RPMI8226 (cell line): Measurements from ENCODE around the gene DPP6.

Source experiments
- DNase-seq: peaks from one replicate; pipeline ENCODE4 v3.0.0-alpha.2; 2015

DPP6 gene

DNA sequence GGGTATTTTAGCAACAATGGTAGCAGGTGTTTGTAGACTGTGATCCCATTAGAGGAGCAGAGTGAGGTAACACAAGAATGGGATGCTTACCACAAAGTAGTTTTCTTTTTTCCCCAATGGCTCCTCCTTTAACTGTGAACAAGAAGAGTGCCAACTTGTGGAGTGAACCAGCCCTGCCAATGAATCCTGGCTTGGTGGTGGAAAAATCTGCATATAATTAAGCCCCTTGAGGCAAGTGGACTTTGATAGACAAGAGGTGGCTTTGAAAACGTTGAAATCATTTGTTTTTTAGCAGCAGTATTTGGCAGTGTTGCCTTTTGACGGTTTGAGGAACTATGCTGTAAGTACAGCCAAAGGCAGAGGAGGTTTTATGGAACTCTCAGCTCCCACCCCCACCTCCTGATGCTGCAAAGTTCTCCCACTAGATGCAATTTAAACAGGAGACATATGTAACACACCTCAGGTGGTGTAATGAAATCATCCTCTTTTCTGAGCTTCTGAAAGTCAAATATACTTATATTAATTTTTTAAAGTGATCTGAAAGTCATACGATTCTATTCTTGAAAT is 295.6 kb downstream of the DPP6 start:
- DNase-seq: no peak

DNA sequence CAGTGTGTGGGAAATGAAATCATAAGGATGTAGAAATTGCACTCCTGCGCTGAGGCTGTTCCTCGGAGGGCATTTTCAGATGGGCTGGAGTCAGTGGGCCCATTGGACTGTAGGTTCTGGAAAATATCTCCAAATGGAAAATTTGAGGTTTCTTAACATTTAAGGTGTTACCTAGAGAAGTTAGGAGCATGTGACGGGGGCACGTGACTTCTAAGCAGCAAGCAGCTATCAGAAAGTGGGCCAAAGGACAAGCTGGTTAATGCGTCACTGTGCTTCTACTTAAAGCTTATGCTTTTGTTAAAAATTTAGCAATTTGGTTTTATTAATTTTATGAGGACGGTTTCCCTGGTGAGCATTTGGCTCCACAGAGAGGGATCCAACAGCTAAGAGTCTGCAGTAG is 298.7 kb downstream of the DPP6 start:
- no peak for DNase-seq

DNA sequence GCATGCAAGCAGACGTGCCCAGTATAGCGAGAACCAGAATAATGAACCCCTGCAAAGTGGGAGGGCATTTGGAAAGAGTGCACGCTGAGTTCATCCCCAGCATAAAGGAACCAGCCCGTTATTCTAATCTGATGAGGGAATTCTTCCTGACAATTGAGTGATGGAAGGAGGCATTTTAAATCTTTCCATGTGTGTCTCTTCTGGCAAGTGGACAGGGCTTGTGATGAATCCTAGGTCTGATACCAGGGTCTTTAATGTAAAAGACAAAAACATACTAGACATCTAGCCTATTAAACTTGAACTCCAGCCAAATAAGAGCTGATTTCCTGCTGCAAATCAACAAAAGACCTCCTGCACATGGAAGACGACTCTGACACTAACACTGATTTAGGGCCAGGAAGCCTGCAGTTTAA is 301.2 kb downstream of the DPP6 start:
- DNase-seq: no peak

DNA sequence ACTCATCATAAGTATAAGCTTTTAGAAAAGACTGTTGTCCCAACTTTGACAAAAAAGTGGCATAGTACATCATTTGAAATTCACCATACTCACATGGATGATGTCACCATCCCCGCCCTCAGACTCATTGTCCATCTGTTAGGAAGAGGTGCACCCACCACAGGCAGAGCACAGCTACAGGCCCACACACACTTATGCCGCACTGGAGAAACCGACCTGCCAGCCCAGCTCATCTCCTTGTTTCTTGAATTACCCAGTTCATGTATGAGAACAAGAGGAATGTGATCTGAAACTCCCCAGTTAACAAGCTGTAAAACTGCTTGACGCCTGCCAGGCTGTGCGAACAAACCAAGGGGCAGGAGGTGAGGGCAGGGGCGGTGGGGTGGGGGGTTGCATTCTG is 312.0 kb downstream of the DPP6 start:
- no peak for DNase-seq

DNA sequence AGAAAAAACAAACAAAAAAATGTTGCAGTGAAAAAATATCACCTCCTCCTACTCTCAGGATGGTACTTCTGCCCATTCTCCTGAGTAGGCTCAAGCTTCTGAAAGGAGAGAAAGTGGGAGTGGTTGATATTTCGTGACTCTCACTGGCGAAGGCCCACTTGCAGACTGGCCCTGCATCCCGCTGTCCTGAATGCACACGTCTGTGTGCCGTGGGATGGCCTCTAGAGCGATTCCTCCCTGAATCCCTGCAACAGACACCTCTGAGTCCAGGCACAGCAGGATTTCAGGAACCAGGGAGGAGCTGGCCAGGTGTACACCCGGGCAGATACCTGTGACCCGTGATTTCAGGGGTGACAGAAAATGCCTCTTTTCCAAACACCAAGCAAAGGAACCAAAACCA is 319.2 kb downstream of the DPP6 start:
- no peak for DNase-seq

DNA sequence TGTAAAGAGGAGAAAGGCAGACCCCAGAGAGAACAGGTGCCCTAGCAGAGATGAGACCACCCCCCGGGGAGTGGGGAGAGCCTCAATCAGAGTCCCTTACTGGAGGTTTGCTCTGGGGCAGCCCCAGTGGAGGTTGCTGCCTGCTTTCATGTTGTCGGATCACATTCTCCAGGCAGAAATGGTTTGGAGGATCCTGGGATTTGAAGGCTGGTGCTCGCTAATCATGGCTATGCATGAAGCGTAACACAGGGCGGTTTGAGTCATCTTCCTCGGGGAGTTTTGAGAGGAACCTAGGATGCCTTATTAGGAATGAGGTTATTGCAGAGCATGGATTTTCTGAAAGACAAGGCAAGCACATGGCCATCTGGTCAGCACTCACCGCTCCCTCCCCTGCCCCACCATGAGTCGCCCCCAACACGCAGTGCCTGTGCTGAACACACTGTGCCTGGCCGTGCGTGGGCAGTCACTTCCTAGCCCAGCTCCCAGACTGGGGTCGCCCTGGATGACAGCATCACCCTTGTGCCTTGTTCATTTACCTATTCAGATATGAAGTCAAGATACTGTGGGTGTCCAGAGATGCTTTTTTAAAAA is 319.9 kb downstream of the DPP6 start:
- no peak for DNase-seq

DNA sequence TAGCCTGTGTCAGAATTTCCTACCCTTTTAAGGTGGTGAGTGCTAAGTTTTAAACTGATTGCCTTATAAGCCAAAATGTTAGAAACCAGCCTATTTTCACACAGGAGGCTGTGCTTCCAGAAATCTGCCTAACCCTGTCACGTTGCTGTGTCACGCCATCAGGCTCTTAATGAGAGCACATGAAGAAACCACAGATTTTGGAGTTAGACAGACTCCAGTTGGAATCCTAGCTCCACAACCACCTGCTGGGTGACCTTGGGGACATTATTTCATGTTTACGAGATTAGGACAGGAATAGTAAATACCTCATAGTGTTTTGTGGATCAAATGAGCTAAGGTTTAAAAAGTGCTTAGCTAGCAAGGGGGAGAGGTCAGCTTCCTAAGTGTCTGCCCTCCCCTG is 321.8 kb downstream of the DPP6 start:
- DNase-seq: no peak

DNA sequence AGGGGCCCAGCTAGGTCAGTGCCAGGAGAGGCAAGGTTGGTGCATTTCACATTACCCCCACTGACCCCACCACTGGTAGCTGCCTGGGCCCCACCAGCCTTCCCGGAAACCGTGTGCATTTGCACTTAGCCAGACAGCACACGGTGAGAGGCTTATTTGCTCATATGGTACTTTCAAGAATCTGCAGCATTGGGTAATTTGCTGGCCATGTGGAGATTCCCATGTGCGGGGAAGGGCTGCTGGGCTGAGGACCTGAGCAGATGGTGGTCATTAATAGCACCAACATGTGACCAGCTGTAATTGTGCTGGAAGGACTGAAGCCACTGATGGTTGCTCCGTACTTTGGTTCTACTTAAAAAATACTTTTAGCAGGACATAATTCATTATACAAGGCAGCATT is 323.8 kb downstream of the DPP6 start:
- no peak for DNase-seq

DNA sequence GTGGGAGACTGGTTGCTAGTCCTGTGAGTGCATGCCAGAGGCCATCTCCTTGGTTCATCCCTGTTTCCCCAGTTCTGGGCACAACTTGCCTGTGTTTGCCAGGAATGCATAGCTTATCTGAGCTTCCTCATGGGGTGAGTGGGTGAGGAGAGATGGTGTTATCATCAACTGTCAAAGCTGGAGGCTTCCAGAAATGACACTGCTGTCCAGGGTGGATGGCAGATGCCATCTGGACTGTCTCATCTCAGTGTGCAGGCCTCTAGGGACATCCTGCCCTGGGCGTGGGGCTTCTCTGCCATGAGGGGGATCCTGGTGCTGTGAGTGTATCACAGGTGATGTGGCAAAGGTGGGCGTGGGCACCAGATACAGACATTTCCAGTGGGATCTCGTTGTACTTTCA is 328.6 kb downstream of the DPP6 start:
- no peak for DNase-seq

DNA sequence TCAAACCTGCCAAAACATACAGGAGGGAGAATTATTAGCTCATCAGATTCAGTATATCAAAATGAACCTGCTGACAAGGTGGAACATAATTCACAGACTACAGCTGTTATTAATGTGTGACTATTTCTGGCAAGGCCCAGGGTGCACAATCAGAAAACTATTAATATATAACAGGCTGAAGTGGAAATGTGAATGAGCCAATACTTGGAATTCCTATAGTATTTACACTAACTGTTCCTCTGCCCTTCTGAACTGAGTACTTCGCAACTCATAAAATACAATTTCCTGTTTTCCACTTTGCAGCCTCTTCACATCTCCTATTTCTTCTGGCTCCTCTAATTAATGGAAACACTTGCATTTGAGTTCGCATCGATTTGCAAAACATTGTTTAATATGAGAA is 330.8 kb downstream of the DPP6 start:
- DNase-seq: no peak

DNA sequence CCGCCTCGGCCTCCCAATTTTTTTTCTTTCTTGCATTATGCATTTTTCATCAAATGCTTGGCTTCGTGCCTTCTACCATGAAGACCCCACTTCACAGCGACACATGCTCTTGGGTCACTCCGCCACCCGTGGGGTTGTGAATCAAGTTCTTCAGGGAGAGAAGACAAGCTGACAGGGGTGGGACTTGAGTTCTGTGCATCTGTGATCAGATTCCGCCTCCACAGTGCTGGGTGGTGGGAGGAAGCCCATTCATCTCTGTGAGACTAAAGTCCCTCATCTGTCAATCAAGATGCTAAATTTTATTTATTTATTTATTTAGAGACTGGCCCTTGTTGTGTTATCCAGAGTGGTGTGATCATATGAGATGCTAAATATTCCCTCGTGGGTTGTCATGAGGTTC is 333.0 kb downstream of the DPP6 start:
- DNase-seq: no peak

DNA sequence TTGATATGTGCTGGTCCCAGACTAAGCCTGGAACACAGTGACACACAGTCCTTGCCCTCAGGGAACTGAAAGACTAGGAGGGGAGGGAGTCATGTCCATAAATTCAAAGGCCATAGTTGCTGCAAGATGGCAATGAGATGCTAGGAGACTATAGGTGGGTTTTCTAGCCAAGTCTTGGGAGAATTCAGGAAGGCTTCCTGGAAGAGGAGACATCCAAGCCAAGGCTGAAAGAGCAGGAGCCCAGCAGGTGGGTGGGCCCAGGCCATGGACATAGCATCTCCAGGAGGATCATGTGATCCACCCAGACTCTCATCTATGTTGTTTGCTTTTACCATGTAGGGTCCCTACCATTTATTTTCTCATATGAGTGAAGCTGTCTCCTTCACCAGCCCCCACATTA is 335.1 kb downstream of the DPP6 start:
- no peak for DNase-seq

DNA sequence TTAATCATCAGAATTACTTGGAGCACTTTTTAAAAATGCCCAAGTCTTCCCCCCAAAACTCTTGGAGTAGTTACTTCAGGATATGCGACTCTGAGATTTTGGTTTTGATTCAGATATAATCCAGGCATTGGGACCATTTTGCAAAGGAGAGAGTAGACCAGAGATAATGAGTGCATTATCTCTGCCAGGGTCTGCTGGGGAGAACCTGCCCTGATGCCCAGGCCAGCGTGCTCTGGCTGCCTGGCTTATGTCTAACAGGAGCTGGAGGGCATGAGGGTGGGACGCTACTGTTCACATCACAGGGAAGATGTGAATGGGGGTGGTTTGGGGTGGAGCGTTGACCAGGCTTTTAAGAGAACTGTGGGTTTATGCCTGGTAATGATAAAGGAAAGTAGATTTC is 336.2 kb downstream of the DPP6 start:
- no peak for DNase-seq

DNA sequence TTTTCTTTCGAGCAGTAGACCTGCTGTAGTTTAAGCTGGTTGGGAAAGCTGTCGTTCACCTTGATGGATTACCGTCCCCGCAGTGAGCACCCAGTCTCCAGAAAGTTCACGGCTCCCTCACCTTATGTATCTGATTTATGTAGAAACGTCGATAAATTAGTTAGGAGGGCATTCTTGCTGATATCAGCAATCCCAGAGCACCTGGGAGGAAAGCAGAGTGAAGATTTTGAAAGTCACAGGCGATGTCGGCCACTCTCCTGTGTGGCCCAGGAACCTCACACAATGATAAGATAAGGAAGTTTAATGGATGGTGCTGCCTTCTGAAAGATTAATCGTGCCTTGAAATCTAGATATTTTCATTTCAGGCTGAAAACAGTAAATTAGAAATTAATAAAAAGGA is 336.8 kb downstream of the DPP6 start:
- DNase-seq: no peak

DNA sequence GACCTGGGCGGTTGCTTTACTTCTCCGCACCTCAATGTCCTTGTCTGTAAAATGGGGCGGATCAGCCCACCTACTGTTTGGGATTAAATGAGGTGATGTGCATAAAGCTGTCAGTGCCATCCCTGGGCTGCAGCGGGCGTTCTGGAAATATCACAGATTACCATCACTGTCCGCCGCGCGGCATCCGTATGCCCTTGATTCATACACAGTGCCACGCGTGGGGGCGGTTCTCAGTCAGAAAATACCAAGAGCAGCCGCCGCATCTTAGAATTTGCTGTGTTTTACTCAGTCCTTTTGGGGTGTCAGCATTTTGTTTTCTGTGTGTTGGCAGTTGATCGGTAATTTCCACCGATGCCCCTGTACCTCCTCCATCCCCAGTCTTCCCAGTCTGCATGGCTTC is 338.8 kb downstream of the DPP6 start:
- no peak for DNase-seq

DNA sequence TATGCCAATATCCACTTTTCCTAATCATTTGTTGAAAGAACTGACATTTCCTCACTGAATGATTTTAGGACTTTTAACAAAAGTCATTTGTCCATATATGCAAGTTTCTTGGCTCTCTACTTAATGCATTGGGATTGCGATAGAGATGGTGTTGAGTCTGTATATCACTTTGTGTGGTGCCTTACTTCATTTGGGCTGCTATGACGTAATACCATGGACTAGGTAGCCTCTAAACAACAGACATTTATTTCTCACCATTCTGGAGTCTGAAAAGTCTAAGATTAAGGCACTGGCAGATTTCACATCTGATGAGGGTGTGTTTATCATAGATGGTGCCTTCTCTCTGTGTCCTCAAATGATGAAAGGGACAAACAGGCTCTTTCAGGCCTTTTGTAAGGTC is 342.6 kb downstream of the DPP6 start:
- no peak for DNase-seq

DNA sequence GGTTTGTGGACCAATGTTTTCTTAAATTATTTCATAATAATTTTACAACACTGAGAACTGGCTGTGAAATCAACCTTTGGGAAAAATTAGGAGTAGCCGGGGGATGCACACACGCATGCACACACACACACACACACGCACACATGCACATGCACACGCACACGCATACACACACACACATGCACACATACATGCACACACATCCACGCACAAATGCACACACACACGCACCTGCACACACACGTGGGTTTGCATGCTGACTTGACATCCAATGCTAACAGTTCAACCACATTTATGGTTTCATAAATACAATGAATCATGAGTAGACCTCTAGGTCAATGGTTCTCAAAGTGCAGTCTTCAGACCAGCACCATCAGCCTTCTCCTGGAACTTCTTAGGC is 354.1 kb downstream of the DPP6 start:
- no peak for DNase-seq

DNA sequence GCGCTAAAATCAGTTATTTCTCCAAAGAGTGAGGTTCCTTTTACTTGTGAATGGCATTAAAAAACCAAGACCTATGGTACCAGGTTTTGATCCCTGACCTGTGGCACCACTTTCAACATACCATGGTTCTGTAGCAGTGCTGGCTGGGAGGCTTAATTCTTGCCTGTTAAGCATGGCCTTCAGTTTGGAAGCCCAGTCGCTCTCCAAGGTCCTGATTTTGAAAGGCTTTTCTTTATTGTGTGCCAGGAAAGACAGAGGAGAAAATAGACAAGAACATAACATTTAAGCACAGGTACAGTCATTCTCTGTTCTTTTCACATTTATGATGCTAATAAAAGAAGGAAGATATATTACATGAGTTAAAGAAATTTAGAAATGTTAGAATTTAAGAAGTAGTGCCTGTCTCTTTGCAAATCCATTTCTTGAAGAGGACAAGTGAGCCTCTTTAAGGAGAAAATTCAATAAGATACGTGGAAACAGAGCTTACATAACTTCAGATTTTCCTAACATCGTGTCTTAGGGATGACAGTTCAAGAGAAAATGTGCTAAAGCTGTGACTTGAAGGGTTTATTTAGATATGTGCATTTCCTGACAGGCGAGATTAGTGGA is 357.6 kb downstream of the DPP6 start:
- peak; percentile 71 for DNase-seq

DNA sequence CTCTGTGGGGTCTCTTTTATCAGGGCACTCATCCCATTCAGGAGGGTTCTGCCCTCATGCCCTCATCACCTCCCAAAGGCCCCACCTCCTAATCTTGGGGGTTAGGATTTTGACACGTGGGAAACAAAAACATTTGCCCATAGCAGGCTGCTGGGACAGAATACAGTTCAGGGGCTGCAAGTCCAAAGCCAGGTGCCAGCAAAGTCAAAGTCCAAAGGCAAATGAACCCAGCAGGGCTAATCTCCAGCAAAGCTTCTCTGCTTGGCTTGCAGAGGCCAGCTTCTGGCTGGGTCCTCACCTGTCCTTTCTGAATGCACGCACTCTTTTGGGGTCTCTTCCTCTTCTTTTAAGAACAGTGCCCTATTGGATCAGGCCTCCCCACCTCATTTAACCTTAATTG is 359.9 kb downstream of the DPP6 start:
- DNase-seq: no peak

DNA sequence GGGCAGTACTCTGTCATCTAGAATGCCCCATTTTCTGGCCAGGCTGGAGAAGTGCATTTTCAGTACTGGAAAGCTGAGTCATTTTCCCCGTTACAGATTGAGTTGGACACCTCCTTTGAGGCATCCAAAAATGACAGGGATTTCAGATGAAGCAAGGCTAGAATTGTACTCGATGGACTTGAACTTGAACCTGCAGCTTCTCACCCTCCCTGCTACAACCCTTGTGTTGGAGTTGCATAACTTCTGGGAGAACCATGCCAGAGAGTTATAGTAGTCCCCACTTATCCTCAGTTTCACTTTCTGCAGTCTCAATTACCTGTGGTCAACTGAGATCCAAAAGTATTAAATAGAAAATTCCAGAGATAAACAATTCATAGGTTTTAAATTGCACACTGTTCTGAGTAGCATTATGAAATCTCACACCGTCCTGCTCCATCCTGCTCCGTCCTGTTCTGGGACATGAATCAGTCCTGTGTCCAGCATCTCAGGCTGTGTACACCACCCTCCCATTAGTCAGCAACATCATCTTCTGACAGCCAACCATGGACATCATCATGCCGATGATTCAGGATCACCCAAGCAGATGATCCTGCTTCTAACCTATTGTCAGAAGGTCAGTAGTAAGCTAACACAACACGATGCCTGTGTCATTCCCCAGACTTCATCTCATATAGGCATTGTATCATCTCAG is 363.7 kb downstream of the DPP6 start:
- no peak for DNase-seq

DNA sequence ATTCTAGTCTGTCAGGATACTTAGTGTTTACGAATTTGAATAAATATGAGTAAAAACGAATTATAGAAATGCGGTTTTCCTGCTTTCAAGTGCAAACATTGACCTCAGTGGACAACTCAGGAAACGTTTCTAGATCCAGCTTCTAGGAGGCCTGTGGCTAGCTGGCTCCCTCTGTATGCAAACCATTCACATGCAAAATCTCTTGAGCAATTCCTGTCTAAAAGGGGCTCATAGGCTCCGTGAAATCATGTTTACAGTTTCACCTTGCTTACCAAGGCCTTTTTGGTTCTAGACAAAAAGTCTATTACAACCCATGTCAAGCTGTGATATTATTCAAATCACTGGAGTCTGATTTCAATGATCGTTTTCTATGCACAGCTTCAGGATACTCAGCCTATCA is 364.5 kb downstream of the DPP6 start:
- no peak for DNase-seq

DNA sequence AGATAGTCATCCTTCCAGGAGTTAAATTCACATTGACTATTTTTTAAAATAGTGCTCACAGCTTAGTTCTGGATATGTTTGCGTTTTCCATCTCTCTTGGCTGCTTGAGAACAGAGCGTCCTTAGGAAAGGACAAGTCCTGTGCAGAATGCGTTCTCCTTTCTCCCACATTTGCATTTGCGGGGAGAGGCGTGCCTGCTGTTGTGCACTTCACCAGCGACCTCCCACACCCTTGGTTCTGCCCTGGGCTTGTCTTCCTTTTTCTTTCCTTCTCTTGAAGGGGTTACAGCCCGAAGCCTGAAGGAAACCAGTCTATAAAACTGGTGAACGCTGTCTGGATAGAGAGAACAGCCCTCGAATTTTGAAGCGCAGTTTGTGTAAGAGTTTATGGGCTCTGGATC is 367.1 kb downstream of the DPP6 start:
- no peak for DNase-seq

DNA sequence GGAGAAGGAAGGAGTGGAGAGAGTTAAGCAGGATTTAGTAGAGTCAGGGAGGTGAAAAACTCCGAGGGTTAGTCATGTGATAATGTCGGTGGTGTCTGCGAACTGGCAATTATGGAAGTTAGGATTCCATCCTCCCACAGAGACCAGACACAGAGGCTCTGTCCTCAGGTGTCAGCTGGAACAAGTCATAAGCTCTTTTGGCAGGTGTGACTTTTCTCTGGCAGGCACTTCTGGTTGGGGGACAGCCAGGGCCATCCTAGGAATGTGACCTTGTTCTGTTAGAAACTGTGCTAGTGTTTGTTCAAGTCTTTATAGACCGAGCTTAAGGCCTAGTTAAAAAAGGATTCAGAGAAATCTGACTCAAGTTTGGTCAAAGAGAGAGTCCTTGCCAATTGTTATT is 371.0 kb downstream of the DPP6 start:
- DNase-seq: peak; percentile 21

DNA sequence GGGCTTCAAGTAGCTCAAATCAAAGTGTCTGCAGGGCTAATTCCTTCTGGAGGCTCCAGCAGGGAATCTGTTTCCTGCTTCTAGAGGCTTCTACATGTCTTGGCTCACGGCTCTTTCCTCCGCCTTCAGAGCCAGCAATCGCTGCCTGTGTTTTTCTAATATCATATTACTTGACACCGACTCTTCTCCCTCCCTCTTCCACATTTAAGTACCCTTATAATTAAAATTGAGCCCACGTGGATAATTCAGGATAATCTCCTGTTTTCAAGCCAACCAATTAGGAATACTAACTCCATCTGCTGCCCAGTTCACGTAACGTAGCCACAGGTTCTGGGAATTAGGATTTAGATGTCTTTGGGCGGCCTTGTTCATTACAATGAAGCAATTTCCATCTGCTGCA is 372.2 kb downstream of the DPP6 start:
- no peak for DNase-seq

DNA sequence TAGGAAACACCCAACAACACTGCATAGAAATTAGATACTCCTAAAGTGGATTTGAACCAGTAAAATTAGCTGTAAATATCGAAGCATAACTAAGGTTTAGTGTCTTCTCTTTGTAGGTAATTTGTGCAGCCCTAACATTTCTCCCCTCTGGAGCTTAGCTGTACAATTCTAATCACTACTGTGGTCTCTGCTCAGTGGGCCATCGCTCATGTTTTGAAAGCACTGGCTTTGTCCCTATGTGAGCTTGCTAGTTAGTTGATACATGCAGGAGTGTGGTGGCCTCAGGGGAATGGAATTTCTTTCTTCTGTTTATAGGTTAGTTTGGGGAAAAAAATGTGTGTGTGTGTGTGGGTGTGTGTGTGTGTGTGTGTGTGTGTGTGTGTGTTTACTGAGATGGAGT is 373.1 kb downstream of the DPP6 start:
- no peak for DNase-seq
